GM18511 (cell line): ENCODE results near the gene METTL24.

Experiments used
- ATAC-seq: cut with Tn5 transposase; IDR thresholded peaks from one replicate; pipeline ENCODE4 v1.9.1; 2021; ENCODE audit warnings: mild to moderate bottlenecking, moderate library complexity; ENCODE audit not compliant: unreplicated experiment

The METTL24 gene

DNA sequence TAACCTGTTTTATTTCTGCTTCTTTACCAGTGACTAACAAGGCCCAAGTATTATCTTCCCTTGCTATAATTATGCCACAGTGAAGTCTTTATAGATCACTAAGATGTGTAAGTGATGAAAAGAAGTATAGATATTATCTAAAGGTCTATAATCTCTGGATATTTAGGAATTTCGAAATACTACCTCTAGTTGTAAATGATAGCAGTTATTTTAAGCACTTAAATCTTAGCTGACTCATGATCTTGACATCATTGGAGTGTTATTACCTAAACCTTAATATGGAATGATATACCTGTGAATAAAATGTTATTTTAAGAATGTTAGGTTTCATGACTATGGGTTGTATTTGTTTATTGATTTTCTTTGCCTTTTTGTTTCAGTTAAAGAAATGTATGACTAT is 146.4 kb downstream of the METTL24 start:
- ATAC-seq, result no peak

DNA sequence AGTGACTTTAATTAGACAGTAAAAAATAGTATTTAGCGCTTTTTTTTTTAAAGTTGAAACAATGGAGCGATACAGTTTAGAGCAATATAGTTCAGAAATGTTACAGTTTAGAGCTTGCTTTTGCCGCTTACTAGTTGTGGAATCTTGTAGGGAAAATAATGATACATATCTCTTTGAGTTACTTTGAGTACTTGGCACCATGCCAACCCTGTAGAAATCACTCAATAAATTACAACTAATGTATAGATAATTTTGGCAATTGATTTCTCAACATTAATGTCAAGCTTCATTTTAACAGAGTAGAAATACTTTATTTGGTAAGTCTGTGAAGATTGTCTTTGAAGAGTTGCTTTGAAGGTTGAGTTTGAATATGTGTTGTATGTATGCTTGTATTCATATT is 150.5 kb downstream of the METTL24 start:
- ATAC-seq, result no peak

DNA sequence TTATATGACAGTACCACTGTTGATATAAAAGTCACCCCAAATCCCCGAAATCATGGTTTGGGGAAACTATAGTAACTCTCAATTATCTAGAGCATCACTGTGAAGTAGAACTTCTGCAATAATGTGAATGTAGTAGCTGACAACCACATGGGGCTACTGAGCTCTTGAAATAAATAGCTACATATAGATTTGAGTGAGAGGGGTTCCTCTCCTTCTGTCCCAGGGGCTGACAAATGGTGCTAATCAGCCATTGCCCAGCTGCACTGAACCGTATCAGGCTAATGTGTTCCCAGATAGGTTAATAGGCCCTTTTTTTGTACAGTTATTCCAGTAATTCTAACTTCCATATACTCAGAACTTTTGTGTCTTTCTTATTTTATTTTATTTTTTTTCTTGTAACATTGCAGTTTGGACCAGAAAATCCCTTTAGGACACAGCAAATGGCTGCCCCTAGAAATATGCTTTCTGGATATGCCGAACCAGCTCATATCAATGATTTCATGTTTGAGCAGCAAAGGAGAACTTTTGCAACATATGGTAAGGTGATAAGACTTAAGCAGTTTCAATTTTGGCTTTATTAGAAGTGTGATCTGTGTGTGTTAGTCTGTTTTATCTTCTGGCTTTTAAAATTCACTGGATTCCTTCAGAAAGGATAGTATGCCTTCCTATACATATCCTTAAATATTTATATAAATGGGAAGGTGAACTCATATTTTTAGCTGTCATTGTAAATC is 156.8 kb downstream of the METTL24 start:
- no peak for ATAC-seq

DNA sequence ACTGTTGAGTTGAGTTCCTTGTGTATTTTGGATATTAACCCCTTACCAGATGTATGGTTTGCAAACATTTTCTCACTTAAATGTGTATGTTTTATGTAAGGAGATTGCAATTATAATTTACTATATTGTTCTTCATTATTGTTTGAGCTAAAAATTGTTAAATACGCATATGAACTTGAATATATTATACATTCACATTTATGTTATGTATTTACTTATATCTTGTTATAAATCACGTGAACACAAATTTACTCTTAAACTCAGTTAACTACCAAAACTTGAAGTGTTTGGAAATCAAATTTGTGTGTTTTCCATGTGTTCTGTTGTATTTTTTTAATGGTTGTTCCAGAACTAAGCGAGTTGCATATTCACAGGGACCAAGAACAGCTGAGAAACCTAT is 159.6 kb downstream of the METTL24 start:
- no peak for ATAC-seq

DNA sequence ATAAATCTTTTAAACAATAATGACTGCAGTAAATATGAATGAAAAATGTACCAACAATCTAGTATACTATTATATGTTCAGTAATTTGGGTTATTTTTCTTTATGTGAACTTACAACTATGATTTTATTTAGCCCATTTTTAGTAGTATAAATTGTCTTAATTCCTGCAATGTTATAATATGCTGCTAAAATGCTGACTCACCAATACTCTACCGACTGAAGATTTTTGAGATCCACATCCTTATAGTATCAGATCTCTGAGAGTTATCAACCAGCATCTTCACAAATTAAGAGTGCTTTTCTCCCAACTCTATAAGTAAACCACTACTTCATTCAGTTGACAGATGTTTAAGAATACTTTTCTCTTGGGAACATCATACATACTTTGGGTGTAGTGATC is 161.3 kb downstream of the METTL24 start:
- ATAC-seq, result no peak

DNA sequence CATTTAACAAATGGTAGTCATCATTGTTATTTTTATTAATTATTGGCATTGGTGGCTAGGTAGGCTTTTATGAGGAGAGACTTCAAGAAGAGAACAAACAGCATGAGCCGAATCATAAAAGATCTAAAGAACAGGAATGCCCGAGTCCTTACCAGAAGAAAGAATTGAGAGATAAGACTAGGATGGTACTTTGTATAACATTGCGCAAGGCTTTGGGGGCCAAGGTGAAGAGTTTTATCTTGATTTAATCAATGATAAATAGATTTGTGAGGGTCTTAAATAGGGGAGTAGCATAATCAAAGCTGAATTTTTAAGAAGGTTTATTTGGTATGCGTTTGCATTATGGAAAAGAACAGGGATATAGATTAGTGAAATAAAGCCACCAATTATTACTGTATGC is 162.5 kb downstream of the METTL24 start:
- no peak for ATAC-seq
